Mucosa of rectum (tissue), 2 donors: ENCODE measurements around the gene PRKX.
"Not testable (repeated sequence)": the region's sequence is repeated elsewhere in the genome, so short reads cannot be mapped to it uniquely, and the experiment has no call there.

Experiments
- H3K27ac ChIP-seq, 2 donors: one replicate each; pipeline ENCODE4 v1.7.0; 2013; ENCODE audit warnings: inconsistent platforms in 2 of 2, low read depth in 2 of 2, low read length in 2 of 2
- H3K27me3 ChIP-seq, 2 donors: one replicate each; pipeline ENCODE4 v1.7.0; 2013; ENCODE audit warnings: low read length in 2 of 2; ENCODE audit not compliant: control insufficient read depth in 2 of 2, insufficient read depth in 2 of 2
- H3K36me3 ChIP-seq, 2 donors: one replicate each; pipeline ENCODE4 v1.7.0; 2013; ENCODE audit warnings: low read length in 2 of 2; ENCODE audit not compliant: control insufficient read depth in 2 of 2, insufficient read depth in 2 of 2
- H3K4me1 ChIP-seq, 2 donors: one replicate each; pipeline ENCODE4 v1.7.0; 2013; ENCODE audit warnings: low read length in 2 of 2, mild to moderate bottlenecking in 1 of 2; ENCODE audit not compliant: control insufficient read depth in 2 of 2, insufficient read depth in 2 of 2
- H3K4me3 ChIP-seq, 2 donors: one replicate each; pipeline ENCODE4 v1.7.0; 2013; ENCODE audit warnings: low read length in 2 of 2
- H3K9ac ChIP-seq, 2 donors: one replicate each; pipeline ENCODE4 v1.7.0; 2013; ENCODE audit warnings: low read length in 2 of 2, low read depth in 1 of 2, mild to moderate bottlenecking in 1 of 2
- H3K9me3 ChIP-seq, 2 donors: one replicate each; pipeline ENCODE4 v1.7.0; 2013; ENCODE audit warnings: low read length in 2 of 2; ENCODE audit not compliant: control insufficient read depth in 2 of 2
- donor health status: healthy.
- donor health status: Normal muscosa, but diverticular disease.

PRKX gene

GRCh38 chrX:3712051-3712869 lies 1.2 kb downstream of the PRKX start:
- no peaks in the 10 kb centered on the region for H3K9me3 ChIP-seq
- no peaks in the 10 kb centered on the region for H3K36me3 ChIP-seq
- peaks cover 2 to 10% of the 10 kb centered on the region in 2 donors for H3K4me1 ChIP-seq
- peak overlapping the region; percentile 56 to 68 for H3K27ac ChIP-seq
- peak overlapping the region; percentile 77 to 81 for H3K4me3 ChIP-seq
- no peaks in the 10 kb centered on the region for H3K27me3 ChIP-seq
- peak overlapping the region; percentile 58 to 87 for H3K9ac ChIP-seq

- H3K4me3 ChIP-seq, result peak overlapping the region; percentile 77 to 81
- no peaks in the 10 kb centered on the region for H3K36me3 ChIP-seq
- H3K27me3 ChIP-seq, result no peaks in the 10 kb centered on the region
- peaks cover 2 to 10% of the 10 kb centered on the region in 2 donors for H3K4me1 ChIP-seq
- peak overlapping the region; percentile 9 to 56 for H3K27ac ChIP-seq
- H3K9me3 ChIP-seq, result no peaks in the 10 kb centered on the region
- peak overlapping the region; percentile 58 to 87 for H3K9ac ChIP-seq
These were observed 2.0 kb downstream of the PRKX start for GRCh38 chrX:3711331-3711917.

- not testable (repeated sequence) for H3K9me3 ChIP-seq, H3K27me3 ChIP-seq, H3K4me3 ChIP-seq, H3K9ac ChIP-seq, H3K36me3 ChIP-seq, H3K27ac ChIP-seq
- H3K4me1 ChIP-seq, result peaks cover 2 to 10% of the 10 kb centered on the region in 2 donors
These were observed 5.7 kb downstream of the PRKX start for GRCh38 chrX:3707673-3708274.

- Histone ChIP-seq H3K27me3 (no peaks in the 10 kb centered on the region), H3K4me3 (no peak overlapping the region), H3K9ac (no peak overlapping the region), H3K4me1 (peaks cover 2% of the 10 kb centered on the region in 2 donors), H3K36me3 (no peaks in the 10 kb centered on the region), H3K9me3 (no peaks in the 10 kb centered on the region), H3K27ac (no peak overlapping the region)
These were observed 7.0 kb downstream of the PRKX start for GRCh38 chrX:3706481-3706880.

- not testable (repeated sequence) for H3K9ac ChIP-seq, H3K36me3 ChIP-seq, H3K27ac ChIP-seq, H3K27me3 ChIP-seq, H3K9me3 ChIP-seq, H3K4me1 ChIP-seq, H3K4me3 ChIP-seq
These were observed 10.2 kb downstream of the PRKX start for GRCh38 chrX:3703251-3703650.

- not testable (repeated sequence) for H3K36me3 ChIP-seq, H3K9me3 ChIP-seq, H3K4me1 ChIP-seq, H3K4me3 ChIP-seq, H3K27me3 ChIP-seq, H3K9ac ChIP-seq, H3K27ac ChIP-seq
These were observed 11.4 kb downstream of the PRKX start for GRCh38 chrX:3702095-3702494.

- H3K4me1 ChIP-seq, H3K36me3 ChIP-seq, H3K4me3 ChIP-seq, H3K9ac ChIP-seq, H3K27me3 ChIP-seq, H3K9me3 ChIP-seq, H3K27ac ChIP-seq: not testable (repeated sequence)
These were observed 12.0 kb downstream of the PRKX start for GRCh38 chrX:3701445-3701928.

- Histone ChIP-seq H3K36me3 (no peaks in the 10 kb centered on the region), H3K4me3 (peak overlapping the region; percentile 44 to 64), H3K4me1 (no peaks in the 10 kb centered on the region), H3K9ac (peak overlapping the region in 1 of 2 donors; percentile 63), H3K27ac (peak overlapping the region; percentile 40 to 70), H3K27me3 (no peaks in the 10 kb centered on the region), H3K9me3 (no peaks in the 10 kb centered on the region)
These were observed 13.5 kb downstream of the PRKX start for GRCh38 chrX:3699821-3700381.

GRCh38 chrX:3697701-3698279 lies 15.7 kb downstream of the PRKX start:
- Histone ChIP-seq H3K27me3 (no peaks in the 10 kb centered on the region), H3K27ac (peak overlapping the region; percentile 6 to 18), H3K36me3 (no peaks in the 10 kb centered on the region), H3K4me1 (no peaks in the 10 kb centered on the region), H3K4me3 (no peak overlapping the region), H3K9ac (no peak overlapping the region), H3K9me3 (no peaks in the 10 kb centered on the region)
